GM18499 (cell line): ENCODE measurements around the gene RSU1.

Source experiments
- ATAC-seq: cut with Tn5 transposase; IDR thresholded peaks from one replicate; pipeline ENCODE4 v1.9.1; 2021; ENCODE audit warnings: moderate number of reproducible peaks; ENCODE audit not compliant: insufficient read depth, unreplicated experiment

Gene RSU1

DNA sequence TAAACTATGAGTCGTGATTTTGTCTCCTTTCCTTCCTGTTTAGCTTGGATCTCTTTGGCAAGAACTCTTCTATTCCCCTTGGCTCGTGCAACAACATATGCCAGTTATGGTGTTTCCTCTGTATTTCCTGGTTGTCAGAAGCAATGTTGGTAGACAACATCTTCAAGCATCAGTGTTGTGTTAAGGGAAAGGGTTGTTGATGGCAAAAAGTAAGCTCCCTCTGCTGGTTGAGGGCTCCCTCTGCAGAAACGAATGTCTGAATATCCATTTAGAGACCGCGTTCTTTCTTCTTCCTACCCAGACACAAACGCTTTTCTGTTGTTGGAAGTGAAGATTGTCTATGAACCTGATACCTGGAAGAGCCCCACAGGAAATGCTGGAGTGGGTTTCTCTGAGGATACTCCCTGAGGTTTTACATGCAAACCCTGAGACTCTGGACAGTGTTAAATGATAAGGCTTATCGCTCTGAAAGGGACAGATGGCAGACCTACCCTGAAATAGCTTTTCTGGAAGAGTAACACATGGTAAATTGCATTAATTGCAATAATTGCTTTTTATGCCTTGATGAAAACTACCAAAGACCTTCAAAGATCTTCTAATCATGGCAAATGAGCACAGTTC, 272.0 kb downstream of the RSU1 start:
- no peak for ATAC-seq

DNA sequence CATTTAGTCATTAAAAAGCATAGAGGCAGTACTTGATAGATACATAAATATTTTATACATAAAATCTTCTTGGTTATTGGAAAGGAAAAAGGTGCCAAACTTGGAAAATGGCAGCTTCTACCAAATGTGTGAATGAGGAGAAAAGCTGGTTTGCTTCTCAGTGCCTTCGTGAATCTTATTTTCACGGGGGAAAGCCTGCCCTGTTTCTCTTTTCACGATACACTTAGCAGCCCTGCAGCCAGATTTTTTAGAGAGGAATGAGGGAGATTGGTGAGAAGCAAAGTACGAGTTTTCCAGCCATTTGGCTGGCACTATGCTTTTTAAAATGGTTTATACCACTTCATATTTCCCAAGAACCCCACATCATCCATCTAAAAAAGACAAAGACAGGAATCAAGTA, 272.6 kb downstream of the RSU1 start:
- no peak for ATAC-seq

DNA sequence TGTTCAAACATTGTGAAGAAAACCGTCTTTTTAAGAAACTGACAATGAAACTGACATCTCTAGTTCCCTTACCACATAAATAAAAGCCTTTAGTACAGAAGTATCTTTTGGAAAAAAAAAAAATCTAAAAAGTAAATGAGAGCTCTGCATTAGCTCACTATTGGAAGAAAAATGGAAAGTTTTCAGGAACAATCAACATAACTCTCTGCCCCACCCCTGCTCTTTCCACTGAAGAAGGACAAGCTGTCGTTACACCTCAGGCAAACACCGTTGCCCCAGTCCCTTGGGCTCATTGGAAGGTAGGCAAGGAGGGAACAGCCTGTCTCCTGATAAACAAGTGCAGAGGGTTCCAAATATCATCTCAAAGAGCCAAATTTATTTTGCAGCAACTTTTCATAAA, 273.1 kb downstream of the RSU1 start:
- no peak for ATAC-seq
